Body of pancreas (tissue), 4 donors: Measurements from ENCODE around the gene ZNF24. TPM values are rescaled to one million over a fixed set of nuclear protein-coding genes. Genes with fewer than 3 reads are reported as not detected.

Source experiments
- ATAC-seq: fragments of 150-250 bp; one replicate; pipeline ENCODE4 v1.9.1; 2016
- DNase-seq, 4 donors: peaks; one replicate each; pipeline ENCODE4 v3.0.0-alpha.2; 2019
- H3K27ac ChIP-seq, 4 donors: fragments of 200-600 bp; sonication (generic); 1 replicate in 3 of 4; 2 replicates in 1 of 4; pipeline versions ENCODE4 v1.5.1 to v1.6.1; 2016 to 2019; ENCODE audit warnings: mild to moderate bottlenecking in 1 of 4, mixed read lengths in 1 of 4, moderate library complexity in 1 of 4
- H3K27me3 ChIP-seq, 2 donors: fragments of 200-600 bp; sonication (generic); one replicate each; pipeline ENCODE4 v1.6.0; 2016; ENCODE audit warnings: mild to moderate bottlenecking in 1 of 2
- H3K36me3 ChIP-seq, 2 donors: fragments of 200-600 bp; sonication (generic); replicated peaks in 1 of 2; 2 replicates each; pipeline ENCODE4 v1.5.1; 2016; ENCODE audit warnings: low read depth in 2 of 2; ENCODE audit not compliant: insufficient read depth in 1 of 2
- H3K4me1 ChIP-seq: fragments of 200-600 bp; sonication (generic); one replicate; pipeline ENCODE4 v1.6.0; 2016
- H3K4me3 ChIP-seq, 2 donors: fragments of 200-600 bp; sonication (generic); 1 replicate in 1 of 2; 2 replicates in 1 of 2; pipeline ENCODE4 v1.5.1; 2016 to 2019
- H3K9me3 ChIP-seq, 3 donors: fragments of 200-600 bp; sonication (generic); 1 replicate in 2 of 3; 2 replicates in 1 of 3; pipeline ENCODE4 v1.5.1; 2016
- POLR2A ChIP-seq, 3 donors: fragments of 450-650 bp; IDR thresholded peaks; one replicate each; pipeline ENCODE4 v1.6.1; 2016; ENCODE audit warnings: antibody characterized with exemption in 3 of 3, mild to moderate bottlenecking in 2 of 3
- WGBS, 2 donors: methylation state at CpG; one replicate each; pipeline ENCODE4 v1.1.5; 2017; 5-methylcytosine and 5-hydroxymethylcytosine counted together
- intact Hi-C: fragments of 100-400 bp; cut with DNase I; formaldehyde crosslinking; loops from one replicate; pipeline ENCODE4 v1.15.1; 2023
- total RNA-seq, 2 donors: library from RNA; depleted of rRNA; stranded (reverse); fragments of >200 nt; gene quantifications; one replicate each; pipeline ENCODE4 v1.1.0, GENCODE V29; 2016
- TF ChIP-seq, protein P1 (sequence below), 7 experiments: fragments of 450-650 bp in 4 of 7; fragments of 200-600 bp in 3 of 7; sonication (generic) in 3 of 7; IDR thresholded peaks; one replicate each; pipeline ENCODE4 v1.5.1; 2016 to 2019; ENCODE audit warnings: antibody characterized with exemption in 7 of 7

ZNF24 gene
- total RNA-seq, 2 donors from 2014 or later, result 17.9 to 18.5 TPM

DNA sequence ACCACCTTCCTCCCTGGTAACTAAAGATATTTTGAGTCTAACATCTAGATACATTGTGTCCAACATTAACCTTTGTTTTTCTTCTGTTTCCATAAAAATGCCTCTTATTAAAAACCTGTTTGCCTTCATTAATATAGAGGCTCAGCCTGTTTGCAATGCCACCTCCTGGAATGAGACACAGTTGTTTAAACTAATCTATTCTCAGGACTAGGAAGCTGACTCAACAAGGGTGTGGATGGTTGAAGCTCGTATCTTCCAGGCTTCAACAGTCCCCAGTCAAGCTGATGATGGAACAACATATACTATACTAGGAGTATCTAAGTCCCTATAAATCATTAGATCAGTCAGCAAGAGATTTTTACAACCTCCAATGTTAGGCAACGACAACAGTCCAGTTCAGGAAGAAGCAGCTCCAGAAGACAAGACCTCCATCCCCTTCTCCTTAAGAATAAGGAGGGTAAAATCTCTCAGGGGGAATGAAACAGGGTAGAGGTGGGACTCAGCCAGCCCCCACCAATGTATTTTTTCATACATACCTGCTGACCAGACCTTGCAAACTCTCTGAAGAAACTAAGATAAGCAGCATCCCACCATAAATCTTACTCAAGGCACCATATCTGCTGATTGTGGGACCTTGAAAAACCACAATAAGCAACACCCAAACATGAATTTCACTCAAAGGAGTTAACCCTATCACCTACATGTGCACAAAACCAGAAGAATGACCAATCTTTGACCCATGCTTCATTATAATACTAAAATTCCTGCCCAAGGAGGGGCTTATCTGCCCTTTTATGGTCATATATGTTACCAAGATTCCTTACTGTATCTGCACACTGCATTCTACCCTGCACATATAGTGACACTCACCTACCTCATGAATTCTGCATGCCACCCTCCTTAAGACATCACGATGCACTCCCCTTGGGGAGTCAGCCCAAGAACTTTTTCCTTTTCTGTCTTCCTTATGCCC is 21.4 kb downstream of the ZNF24 start:
- WGBS, 2 donors, result 64 to 69% methylated on average over 3 of the region's 3 CpGs
- Histone ChIP-seq H3K4me3 (no peak overlapping the region), H3K27me3 (no peaks in the 10 kb centered on the region), H3K27ac (no peak overlapping the region), H3K36me3 (no peaks in the 10 kb centered on the region), H3K4me1 (no peaks in the 10 kb centered on the region), H3K9me3 (no peaks in the 10 kb centered on the region)
- DNase-seq (no peak), ATAC-seq (no peak)
- intact Hi-C loops, result no loop called here
- TF ChIP-seq, protein P1, sequence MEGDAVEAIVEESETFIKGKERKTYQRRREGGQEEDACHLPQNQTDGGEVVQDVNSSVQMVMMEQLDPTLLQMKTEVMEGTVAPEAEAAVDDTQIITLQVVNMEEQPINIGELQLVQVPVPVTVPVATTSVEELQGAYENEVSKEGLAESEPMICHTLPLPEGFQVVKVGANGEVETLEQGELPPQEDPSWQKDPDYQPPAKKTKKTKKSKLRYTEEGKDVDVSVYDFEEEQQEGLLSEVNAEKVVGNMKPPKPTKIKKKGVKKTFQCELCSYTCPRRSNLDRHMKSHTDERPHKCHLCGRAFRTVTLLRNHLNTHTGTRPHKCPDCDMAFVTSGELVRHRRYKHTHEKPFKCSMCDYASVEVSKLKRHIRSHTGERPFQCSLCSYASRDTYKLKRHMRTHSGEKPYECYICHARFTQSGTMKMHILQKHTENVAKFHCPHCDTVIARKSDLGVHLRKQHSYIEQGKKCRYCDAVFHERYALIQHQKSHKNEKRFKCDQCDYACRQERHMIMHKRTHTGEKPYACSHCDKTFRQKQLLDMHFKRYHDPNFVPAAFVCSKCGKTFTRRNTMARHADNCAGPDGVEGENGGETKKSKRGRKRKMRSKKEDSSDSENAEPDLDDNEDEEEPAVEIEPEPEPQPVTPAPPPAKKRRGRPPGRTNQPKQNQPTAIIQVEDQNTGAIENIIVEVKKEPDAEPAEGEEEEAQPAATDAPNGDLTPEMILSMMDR (IDR thresholded peaks at IDR 0.05), result no peak
- TF ChIP-seq POLR2A (IDR thresholded peaks at IDR 0.05), result no peak

DNA sequence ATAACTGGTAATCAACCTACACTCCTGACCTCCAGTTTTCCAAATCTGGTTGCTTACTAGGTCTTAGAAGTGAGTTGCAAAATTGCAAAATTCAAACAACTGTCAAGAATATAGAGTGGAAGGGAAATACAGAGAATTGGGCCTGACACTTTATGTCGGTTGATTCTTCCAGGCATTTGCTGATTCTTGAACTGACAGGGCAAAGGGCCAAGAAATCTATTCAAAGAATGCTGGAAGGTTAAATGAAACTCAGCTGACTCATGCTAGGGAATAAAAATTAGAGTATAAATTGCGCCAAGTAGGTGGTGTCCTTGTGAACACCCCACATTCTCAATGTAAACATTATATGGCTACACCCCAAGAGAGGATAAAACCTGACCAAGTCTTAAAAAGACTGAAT is 32.7 kb downstream of the ZNF24 start:
- H3K27ac ChIP-seq, result no peak overlapping the region
- ATAC-seq (no peak), DNase-seq (no peak)
- TF ChIP-seq, protein P1 (IDR thresholded peaks at IDR 0.05), result no peak
- TF ChIP-seq POLR2A (IDR thresholded peaks at IDR 0.05), result no peak
- no peaks in the 10 kb centered on the region for H3K4me1 ChIP-seq
- H3K9me3 ChIP-seq, result peaks cover 0 to 22% (median 2%) of the 10 kb centered on the region in 3 donors
- intact Hi-C loops, result no loop called here
- H3K4me3 ChIP-seq, result no peak overlapping the region
- 87 to 88% methylated on average over 2 of the region's 2 CpGs for WGBS, 2 donors
- H3K27me3 ChIP-seq, result no peaks in the 10 kb centered on the region
- H3K36me3 ChIP-seq, result peaks cover 0 to 11% of the 10 kb centered on the region in 2 donors

- no peak for ATAC-seq
- TF ChIP-seq, protein P1 (IDR thresholded peaks at IDR 0.05), result no peak
- TF ChIP-seq POLR2A (IDR thresholded peaks at IDR 0.05), result no peak
- no peak for DNase-seq
- Histone ChIP-seq H3K27me3 (no peaks in the 10 kb centered on the region), H3K4me1 (no peaks in the 10 kb centered on the region), H3K27ac (no peak overlapping the region), H3K36me3 (peaks cover 8 to 13% of the 10 kb centered on the region in 2 donors), H3K4me3 (no peak overlapping the region), H3K9me3 (peaks cover 0 to 31% (median 4%) of the 10 kb centered on the region in 3 donors)
- WGBS, 2 donors, result 96 to 98% methylated on average over 5 of the region's 5 CpGs
- intact Hi-C loops, result no loop called here
Measured at GRCh38 chr18:35306588-35307250, 37.5 kb downstream of the ZNF24 start.

DNA sequence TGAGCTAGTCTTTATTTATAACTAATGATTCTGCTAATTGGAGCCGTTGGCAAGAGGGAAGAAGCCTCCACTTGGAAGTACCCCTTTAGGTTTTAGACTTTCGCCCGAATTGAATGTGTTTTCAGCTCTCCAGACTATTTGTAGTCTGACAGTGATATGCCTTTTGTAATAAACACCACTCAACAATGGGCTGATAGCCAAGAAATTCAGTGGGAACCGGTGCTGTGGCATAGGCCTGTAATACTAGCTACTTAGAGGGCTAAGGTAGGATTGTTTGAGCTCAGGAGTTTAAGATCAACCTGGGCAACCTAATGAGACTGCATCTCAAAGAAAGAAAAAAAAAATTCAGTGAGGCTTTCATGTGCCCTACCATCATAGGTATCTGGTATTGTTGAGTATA is 40.6 kb downstream of the ZNF24 start:
- Histone ChIP-seq H3K9me3 (peaks cover 0 to 26% (median 4%) of the 10 kb centered on the region in 3 donors), H3K27me3 (no peaks in the 10 kb centered on the region), H3K4me1 (no peaks in the 10 kb centered on the region), H3K36me3 (peaks cover 10 to 13% of the 10 kb centered on the region in 2 donors), H3K4me3 (no peak overlapping the region), H3K27ac (no peak overlapping the region)
- intact Hi-C loops, result no loop called here
- ATAC-seq (no peak), DNase-seq (no peak)
- TF ChIP-seq, protein P1 (IDR thresholded peaks at IDR 0.05), result no peak
- TF ChIP-seq POLR2A (IDR thresholded peaks at IDR 0.05), result no peak
- 94 to 95% methylated on average over 4 of the region's 4 CpGs for WGBS, 2 donors
